ENCODE results near the gene SLC4A2. TPM values are rescaled to one million over a fixed set of nuclear protein-coding genes. Genes with fewer than 3 reads are reported as not detected.
A peak's percentile ranks its signal among the peaks of the same experiment; 100 is the strongest.
"Not testable (repeated sequence)": the region's sequence is repeated elsewhere in the genome, so short reads cannot be mapped to it uniquely, and the experiment has no call there.

The SLC4A2 gene
- total RNA-seq, 1 donor from 2014 or later = 390 TPM

DNA sequence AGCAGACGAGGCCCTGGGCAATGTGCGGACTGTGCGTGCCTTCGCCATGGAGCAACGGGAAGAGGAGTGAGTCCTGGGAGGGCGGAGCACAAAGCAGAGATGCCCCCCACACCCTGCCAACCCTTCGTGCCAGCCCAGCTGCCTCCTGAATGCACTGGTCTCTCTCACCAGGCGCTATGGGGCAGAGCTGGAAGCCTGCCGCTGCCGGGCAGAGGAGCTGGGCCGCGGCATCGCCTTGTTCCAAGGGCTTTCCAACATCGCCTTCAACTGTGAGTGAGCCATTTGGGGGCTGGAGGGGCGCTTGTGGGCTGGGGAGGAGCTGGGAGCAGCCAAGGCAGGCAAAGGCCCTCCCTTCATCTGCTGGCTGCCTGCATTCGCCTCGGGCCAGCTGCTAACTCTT is 23.5 kb upstream of the SLC4A2 start:
- no peak for DNase-seq (ENCODE audit: low spot score in 2 of 2)
- H3K27ac ChIP-seq = no peak overlapping the region
- TF ChIP-seq, protein P1, sequence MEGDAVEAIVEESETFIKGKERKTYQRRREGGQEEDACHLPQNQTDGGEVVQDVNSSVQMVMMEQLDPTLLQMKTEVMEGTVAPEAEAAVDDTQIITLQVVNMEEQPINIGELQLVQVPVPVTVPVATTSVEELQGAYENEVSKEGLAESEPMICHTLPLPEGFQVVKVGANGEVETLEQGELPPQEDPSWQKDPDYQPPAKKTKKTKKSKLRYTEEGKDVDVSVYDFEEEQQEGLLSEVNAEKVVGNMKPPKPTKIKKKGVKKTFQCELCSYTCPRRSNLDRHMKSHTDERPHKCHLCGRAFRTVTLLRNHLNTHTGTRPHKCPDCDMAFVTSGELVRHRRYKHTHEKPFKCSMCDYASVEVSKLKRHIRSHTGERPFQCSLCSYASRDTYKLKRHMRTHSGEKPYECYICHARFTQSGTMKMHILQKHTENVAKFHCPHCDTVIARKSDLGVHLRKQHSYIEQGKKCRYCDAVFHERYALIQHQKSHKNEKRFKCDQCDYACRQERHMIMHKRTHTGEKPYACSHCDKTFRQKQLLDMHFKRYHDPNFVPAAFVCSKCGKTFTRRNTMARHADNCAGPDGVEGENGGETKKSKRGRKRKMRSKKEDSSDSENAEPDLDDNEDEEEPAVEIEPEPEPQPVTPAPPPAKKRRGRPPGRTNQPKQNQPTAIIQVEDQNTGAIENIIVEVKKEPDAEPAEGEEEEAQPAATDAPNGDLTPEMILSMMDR (IDR thresholded peaks at IDR 0.05) = no peak

DNA sequence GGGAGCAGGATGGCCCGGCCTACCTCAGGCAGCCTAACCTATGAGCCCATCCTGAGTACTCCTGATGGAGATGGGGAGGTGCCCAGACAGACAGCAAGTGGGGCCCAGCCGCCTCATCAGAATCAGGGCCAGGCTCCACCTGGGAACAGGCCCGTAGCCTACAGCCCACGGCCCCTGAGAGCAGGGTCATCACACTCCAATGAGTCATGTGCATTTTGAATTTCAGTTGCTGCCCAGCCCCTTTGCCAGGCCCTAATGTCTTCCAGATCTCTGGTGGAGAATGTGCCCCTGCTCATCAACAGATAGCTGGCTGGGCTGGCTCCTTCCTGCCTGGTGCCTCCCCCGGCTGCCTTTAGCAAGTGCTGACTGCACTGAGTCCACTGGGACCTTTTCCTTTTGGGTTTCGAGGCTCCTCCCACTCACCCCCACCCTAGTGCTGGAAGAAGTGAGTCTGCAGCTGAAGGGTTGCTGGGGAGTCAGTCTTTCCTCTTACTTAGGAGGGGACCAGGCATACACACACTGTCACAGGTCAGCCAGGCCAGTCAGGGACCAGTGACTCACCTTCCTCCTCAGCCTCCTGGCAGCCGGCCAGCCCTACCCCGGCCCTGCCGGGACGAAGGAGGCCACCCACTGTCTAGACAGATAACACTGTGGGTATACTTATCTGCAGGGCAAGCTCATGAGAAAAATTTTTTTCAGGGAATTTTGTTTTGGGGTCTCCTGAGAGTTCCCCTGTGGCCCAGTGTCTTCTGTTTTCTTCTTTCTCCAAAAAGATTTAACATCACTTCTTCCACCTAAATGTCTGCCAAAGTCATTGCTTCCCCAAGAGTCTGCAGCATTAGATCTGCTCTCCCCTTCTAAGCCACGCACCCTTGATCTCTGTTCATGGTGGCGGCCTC is 20.2 kb upstream of the SLC4A2 start:
- Histone ChIP-seq H3K9me3 (no peaks in the 10 kb centered on the region), H3K36me3 (peaks cover 27 to 40% of the 10 kb centered on the region in 2 donors), H3K27ac (peak overlapping the region; percentile 52 to 62), H3K4me1 (peaks cover 6 to 9% of the 10 kb centered on the region in 2 donors), H3K4me3 (no peak overlapping the region), H3K27me3 (no peaks in the 10 kb centered on the region)
- intact Hi-C loops (cut with DNase I) = loop anchor here (2.0 kb wide), 1 partner anchor 18 kb away; the partner anchor contains the start of gene CDK5
- peak; percentile 73 to 92 for DNase-seq (ENCODE audit: low spot score in 2 of 2)
- TF ChIP-seq, protein P1 (IDR thresholded peaks at IDR 0.05) = no peak

More for the DNA sequence above, 23.5 kb upstream of the SLC4A2 start:
- H3K9me3 ChIP-seq = no peaks in the 10 kb centered on the region
- H3K36me3 ChIP-seq = peaks cover 21 to 32% of the 10 kb centered on the region in 2 donors
- intact Hi-C loops (cut with DNase I) = no loop called here
- no peak overlapping the region for H3K4me3 ChIP-seq
- no peaks in the 10 kb centered on the region for H3K27me3 ChIP-seq
- H3K4me1 ChIP-seq = peaks cover 6 to 9% of the 10 kb centered on the region in 2 donors

DNA sequence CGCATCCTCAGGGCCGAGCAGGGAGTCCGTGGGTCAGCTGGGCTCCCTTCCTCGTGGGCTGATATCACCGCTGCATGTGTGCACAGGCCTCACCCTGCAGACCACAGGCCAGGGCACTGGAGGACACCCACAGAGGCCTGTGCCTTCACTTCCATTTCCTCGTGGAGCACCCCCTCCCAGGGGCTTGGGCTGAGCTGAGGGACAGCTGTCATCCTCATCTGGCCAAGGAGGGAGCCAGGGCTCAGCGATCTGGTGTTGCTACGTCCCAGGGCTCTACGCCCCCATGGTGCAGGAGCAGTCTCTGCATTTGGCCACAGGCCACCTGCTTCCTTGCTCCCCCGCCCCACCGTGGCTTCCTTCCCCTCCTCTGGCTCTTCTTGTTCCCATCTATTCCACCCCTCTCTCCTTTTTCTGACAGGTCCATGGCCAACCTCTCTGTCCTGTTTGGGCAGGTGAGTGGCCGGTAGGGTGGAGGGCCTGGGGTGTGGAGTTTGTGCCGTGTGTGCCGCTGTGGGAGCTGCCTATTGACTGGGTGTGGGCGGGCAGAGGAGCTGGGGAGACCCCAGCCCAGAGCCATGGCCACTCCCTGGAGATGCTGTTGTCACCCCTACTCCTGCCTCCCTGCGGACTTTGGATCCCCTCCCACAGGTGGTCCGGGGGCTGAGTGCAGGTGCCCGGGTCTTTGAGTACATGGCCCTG is 19.4 kb upstream of the SLC4A2 start:
- TF ChIP-seq, protein P1 (IDR thresholded peaks at IDR 0.05) = no peak
- H3K4me1 ChIP-seq = peaks cover 6 to 9% of the 10 kb centered on the region in 2 donors
- DNase-seq (ENCODE audit: low spot score in 2 of 2) = no peak
- no peaks in the 10 kb centered on the region for H3K27me3 ChIP-seq
- H3K36me3 ChIP-seq = peaks cover 20 to 32% of the 10 kb centered on the region in 2 donors
- no peaks in the 10 kb centered on the region for H3K9me3 ChIP-seq
- intact Hi-C loops (cut with DNase I) = loop anchor here (2.0 kb wide), 1 partner anchor 17 kb away; the partner anchor contains the start of gene CDK5
- H3K27ac ChIP-seq = peak overlapping the region; percentile 52 to 62
- no peak overlapping the region for H3K4me3 ChIP-seq

GRCh38 chr7:151040616-151041375 is 18.6 kb upstream of the SLC4A2 start:
- DNase-seq (ENCODE audit: low spot score in 2 of 2) = no peak
- Histone ChIP-seq H3K9me3 (no peaks in the 10 kb centered on the region), H3K27me3 (no peaks in the 10 kb centered on the region), H3K36me3 (peaks cover 16 to 29% of the 10 kb centered on the region in 2 donors), H3K4me3 (no peak overlapping the region), H3K4me1 (peaks cover 6 to 9% of the 10 kb centered on the region in 2 donors), H3K27ac (no peak overlapping the region)
- TF ChIP-seq, protein P1 (IDR thresholded peaks at IDR 0.05) = no peak
- intact Hi-C loops (cut with DNase I) = no loop called here

DNA sequence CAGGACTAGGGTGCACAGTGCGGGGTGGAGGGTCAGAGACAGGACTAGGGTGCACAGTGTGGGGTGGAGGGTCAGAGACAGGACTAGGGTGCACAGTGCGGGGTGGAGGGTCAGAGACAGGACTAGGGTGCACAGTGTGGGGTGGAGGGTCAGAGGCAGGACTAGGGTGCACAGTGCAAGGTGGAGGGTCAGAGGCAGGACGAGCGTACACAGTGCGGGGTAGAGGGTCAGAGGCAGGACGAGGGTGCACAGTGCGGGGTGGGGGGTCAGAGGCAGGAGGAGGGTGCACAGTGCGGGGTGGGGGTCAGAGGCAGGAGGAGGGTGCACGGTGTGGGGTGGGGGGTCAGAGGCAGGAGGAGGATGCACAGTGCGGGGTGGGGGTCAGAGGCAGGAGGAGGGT is 15.9 kb upstream of the SLC4A2 start:
- H3K36me3 ChIP-seq = peaks cover 6 to 14% of the 10 kb centered on the region in 2 donors
- DNase-seq (ENCODE audit: low spot score in 2 of 2); H3K4me3 ChIP-seq; H3K9me3 ChIP-seq; H3K27me3 ChIP-seq; H3K4me1 ChIP-seq; intact Hi-C loops (cut with DNase I); H3K27ac ChIP-seq: not testable (repeated sequence)

Data from ascending aorta (tissue), 2 donors.